Measurements from ENCODE around the gene NEDD8. TPM values are rescaled to one million over a fixed set of nuclear protein-coding genes. Genes with fewer than 3 reads are reported as not detected.

The NEDD8 gene
- total RNA-seq, 1 donor from 2014 or later = 156 TPM

DNA sequence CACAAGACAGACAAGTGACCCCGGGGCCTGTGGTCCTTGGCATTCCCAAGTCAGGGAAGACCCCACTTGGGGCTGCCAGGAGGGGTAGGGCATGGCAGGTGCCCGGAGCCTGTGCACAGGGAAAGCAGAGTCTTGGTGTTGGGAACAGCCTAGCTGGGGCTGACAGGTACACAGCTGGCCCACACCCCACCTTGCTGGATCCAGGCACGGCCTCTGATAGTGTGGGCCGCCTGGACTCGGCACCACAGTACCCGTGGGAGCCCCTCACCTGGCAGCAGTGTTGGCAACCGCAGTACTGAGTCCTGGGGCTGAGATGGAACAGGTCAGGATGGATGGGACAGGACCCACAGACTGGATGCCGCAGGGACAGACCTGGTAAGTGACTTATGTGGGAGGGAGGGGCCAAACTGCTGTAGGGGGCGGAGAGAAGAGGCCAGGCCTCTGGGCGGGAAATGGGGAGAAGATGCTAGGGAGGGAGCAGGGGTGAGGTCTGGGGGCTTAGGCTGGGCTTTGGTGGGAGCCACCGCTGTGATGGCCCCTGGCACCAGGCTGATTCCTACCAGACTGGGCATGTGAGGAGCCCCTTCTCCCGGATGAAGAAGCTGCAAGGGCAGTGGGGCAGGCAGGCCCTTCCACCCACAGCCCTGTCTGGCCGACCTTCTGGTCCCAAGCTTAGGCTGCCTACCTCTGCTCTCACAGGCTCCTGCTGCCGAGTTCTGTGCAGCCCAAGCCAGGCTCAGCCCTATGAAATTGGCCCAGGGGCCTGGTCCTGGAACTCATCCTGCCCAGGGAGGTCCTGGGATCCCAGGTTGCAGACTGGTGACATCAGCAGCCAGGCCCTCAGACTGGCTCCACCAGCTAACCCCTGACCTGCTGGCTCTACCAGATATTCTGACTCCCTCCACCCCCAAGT lies 30.9 kb upstream of the NEDD8 start, which contains the start of gene TGM1:
Gene TGM1, minus strand, starts transcription at position 357 of the 913 bp plus-strand sequence. CDS start 825 bp downstream, outside the sequence.
- Mint-ChIP-seq H3K27ac (peak within 1 kb of the TSS; percentile 88), H3K36me3 (peaks cover 13% of the 10 kb centered on the region)

DNA sequence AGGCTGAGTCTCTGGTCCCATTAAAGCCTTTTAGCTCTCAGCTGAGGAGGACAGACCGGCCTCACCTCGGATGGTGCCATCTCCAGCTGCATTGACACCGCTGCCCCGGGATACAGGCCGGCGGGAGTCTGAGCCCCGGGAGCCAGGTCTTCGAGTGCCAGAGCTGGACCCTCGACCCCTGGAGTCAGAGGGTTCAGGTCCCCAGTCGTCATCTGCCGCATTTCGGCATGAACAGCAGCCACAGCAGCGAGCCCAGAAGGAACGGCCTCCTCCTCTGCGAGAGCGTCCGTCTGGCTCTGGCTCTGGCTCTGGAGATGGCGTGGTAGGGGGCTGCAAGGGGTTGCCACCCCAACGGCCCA lies 29.8 kb upstream of the NEDD8 start:
- no peaks in the 10 kb centered on the region for H3K9me3 Mint-ChIP-seq
- H3K27me3 Mint-ChIP-seq (ENCODE audit: low read depth) = no peaks in the 10 kb centered on the region
- no peak overlapping the region for H3K4me3 Mint-ChIP-seq
- no peak for DNase-seq (ENCODE audit: low spot score in 2 of 2, unreplicated experiment in 2 of 2)
- TF ChIP-seq, protein P1, sequence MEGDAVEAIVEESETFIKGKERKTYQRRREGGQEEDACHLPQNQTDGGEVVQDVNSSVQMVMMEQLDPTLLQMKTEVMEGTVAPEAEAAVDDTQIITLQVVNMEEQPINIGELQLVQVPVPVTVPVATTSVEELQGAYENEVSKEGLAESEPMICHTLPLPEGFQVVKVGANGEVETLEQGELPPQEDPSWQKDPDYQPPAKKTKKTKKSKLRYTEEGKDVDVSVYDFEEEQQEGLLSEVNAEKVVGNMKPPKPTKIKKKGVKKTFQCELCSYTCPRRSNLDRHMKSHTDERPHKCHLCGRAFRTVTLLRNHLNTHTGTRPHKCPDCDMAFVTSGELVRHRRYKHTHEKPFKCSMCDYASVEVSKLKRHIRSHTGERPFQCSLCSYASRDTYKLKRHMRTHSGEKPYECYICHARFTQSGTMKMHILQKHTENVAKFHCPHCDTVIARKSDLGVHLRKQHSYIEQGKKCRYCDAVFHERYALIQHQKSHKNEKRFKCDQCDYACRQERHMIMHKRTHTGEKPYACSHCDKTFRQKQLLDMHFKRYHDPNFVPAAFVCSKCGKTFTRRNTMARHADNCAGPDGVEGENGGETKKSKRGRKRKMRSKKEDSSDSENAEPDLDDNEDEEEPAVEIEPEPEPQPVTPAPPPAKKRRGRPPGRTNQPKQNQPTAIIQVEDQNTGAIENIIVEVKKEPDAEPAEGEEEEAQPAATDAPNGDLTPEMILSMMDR (IDR thresholded peaks at IDR 0.05; ENCODE audit: unreplicated experiment) = no peak
- no peak overlapping the region for H3K27ac Mint-ChIP-seq
- peaks cover 31% of the 10 kb centered on the region for H3K4me1 Mint-ChIP-seq
- peaks cover 8% of the 10 kb centered on the region for H3K36me3 Mint-ChIP-seq

More for the DNA sequence above, 30.9 kb upstream of the NEDD8 start, which contains the start of gene TGM1:
- H3K4me3 Mint-ChIP-seq = no peak within 1 kb of the TSS
- TF ChIP-seq, protein P1 (IDR thresholded peaks at IDR 0.05; ENCODE audit: unreplicated experiment) = no peak
- no peak for DNase-seq (ENCODE audit: low spot score in 2 of 2, unreplicated experiment in 2 of 2)
- H3K27me3 Mint-ChIP-seq (ENCODE audit: low read depth) = no peaks in the 10 kb centered on the region
- no peaks in the 10 kb centered on the region for H3K9me3 Mint-ChIP-seq
- H3K4me1 Mint-ChIP-seq = peaks cover 27% of the 10 kb centered on the region

DNA sequence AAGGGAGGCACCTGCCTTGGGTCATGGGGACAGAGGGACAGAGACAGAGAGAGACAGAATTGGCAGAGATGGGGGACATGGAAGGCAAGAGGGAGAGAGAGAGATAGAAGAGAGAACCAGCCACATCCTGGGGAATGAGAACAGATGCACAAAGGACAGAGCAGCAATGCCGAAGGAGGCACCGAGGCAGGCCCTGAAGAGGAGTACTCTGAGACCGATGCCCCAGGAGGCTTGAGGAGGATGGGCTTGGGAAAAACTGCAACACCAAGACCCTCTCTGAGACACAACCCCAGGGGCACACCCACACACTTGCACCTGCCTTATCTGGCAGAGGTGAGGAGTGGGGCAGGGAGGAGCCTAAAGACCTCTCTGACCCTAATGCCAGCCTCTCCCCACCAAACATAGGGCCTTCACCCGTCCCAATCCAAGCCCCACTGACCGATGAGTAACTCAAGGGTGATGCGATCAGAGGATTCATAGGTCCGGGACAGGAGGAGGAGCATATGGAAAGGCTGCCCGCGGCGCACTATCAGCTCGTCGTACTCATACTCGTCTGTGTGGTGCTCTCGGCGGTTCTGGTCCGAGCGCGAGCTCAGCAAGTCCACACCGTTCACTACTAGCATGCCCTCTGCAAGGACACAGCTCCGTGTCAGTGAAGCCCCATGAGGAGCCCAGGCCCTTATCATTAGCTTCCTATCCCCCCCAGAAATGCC lies 29.2 kb upstream of the NEDD8 start:
- H3K27me3 Mint-ChIP-seq (ENCODE audit: low read depth) = no peaks in the 10 kb centered on the region
- H3K4me3 Mint-ChIP-seq = no peak overlapping the region
- no peak overlapping the region for H3K27ac Mint-ChIP-seq
- no peak for DNase-seq (ENCODE audit: low spot score in 2 of 2, unreplicated experiment in 2 of 2)
- H3K9me3 Mint-ChIP-seq = no peaks in the 10 kb centered on the region
- TF ChIP-seq, protein P1 (IDR thresholded peaks at IDR 0.05; ENCODE audit: unreplicated experiment) = no peak
- peaks cover 3% of the 10 kb centered on the region for H3K36me3 Mint-ChIP-seq
- peaks cover 33% of the 10 kb centered on the region for H3K4me1 Mint-ChIP-seq

DNA sequence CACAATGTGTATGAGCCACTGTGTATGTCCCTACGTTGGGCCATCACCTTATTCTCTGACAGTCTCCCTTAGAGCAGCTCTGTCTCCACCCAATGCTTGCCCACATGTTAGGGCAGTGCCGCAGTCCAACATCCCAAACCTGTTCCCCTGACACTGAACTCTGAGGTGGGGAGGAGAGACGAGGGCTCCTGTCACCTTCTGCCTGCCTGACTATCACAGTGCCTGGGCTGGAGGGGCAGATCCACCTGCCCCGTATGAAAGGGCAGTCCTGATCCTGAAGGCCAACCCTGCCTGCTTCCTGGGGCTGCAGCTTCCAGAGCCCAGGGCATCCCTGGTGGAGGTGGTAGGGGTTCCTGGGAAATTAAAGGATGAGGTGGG lies 28.6 kb upstream of the NEDD8 start:
- peaks cover 33% of the 10 kb centered on the region for H3K4me1 Mint-ChIP-seq
- peak overlapping the region; percentile 31 for H3K27ac Mint-ChIP-seq
- H3K36me3 Mint-ChIP-seq = no peaks in the 10 kb centered on the region
- no peaks in the 10 kb centered on the region for H3K9me3 Mint-ChIP-seq
- no peak for DNase-seq (ENCODE audit: low spot score in 2 of 2, unreplicated experiment in 2 of 2)
- TF ChIP-seq, protein P1 (IDR thresholded peaks at IDR 0.05; ENCODE audit: unreplicated experiment) = no peak
- H3K27me3 Mint-ChIP-seq (ENCODE audit: low read depth) = no peaks in the 10 kb centered on the region
- H3K4me3 Mint-ChIP-seq = no peak overlapping the region

DNA sequence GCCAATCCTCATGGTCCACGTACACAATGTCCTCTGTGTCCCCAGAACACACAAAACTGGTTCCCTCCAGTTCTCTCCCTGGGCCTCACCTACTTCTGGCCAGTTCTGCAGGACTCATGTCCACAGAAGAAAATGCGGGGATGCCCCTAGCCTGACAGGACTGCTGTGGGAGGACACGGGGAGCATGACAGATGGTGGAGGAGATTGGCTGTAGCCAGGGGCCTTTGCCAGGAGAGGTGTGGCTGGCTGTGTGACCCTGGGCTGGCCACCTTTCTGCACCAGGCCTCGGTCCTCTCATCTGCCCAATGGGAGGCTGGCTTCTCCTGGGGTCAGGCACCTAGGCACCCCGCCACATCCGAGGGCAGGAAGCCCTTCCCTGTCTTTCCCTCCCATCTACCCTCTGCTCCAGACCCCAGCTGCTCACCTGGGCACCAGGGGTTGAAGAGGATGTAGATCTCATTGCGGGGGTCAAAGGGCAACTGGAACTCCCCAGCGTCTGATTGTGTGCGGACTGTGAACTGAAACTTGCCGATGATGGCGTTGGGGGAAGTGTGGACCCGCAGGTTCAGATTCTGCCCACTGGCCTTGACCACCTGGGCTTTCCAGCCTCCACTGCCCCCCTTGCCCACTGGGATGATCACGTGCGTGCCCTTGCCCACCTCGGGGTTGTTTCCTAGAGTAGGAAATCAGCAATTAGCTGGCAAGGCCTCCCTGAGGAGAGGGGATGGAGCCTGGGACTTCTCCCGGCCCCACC lies 28.0 kb upstream of the NEDD8 start:
- peaks cover 33% of the 10 kb centered on the region for H3K4me1 Mint-ChIP-seq
- H3K4me3 Mint-ChIP-seq = no peak overlapping the region
- TF ChIP-seq, protein P1 (IDR thresholded peaks at IDR 0.05; ENCODE audit: unreplicated experiment) = no peak
- no peak for DNase-seq (ENCODE audit: low spot score in 2 of 2, unreplicated experiment in 2 of 2)
- H3K27me3 Mint-ChIP-seq (ENCODE audit: low read depth) = no peaks in the 10 kb centered on the region
- H3K27ac Mint-ChIP-seq = peak overlapping the region; percentile 79
- no peaks in the 10 kb centered on the region for H3K9me3 Mint-ChIP-seq
- H3K36me3 Mint-ChIP-seq = no peaks in the 10 kb centered on the region
